Measurements from ENCODE around the gene PGLYRP1.

PGLYRP1 gene

DNA sequence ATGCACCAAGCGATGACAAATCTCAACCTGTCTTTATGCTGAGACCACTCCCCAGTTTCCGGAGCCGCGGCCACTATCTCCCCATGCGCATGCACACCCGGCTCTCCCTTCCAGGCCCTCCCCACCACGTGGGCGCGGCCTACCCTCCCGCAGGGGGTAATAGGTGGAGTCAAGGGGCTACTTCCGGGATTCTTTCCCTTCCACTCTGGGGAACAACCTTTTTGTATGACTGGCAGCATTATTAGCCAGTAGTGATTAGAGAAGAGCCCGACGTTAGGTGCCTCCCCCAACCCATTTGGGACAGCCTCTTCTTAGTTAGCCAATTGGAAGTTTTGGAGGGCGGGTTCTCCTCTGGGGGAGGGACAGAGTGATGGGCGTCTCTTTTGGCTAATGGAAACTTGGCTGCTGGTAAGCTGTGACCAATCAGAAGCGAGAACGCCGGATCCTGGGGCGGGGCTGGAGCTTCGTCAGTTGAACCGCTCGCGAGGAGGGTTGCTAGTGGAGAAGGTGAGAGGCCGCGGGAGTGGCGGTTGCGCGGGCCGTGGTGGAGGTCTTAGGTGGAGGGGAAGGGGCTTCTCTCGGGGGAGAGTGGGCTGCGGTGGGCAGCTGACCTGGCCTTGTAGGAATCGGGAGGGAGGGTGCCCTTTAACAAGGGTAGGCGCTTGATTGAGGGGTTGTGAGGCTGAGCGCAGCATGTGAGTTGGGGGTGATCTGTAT, 27.7 kb downstream of the PGLYRP1 start, which contains the start of gene CCDC61 (continued):
- TF ChIP-seq, protein P1, sequence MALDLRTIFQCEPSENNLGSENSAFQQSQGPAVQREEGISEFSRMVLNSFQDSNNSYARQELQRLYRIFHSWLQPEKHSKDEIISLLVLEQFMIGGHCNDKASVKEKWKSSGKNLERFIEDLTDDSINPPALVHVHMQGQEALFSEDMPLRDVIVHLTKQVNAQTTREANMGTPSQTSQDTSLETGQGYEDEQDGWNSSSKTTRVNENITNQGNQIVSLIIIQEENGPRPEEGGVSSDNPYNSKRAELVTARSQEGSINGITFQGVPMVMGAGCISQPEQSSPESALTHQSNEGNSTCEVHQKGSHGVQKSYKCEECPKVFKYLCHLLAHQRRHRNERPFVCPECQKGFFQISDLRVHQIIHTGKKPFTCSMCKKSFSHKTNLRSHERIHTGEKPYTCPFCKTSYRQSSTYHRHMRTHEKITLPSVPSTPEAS (tag by site-specific recombination; IDR thresholded peaks at IDR 0.05), result no peak
- TF ChIP-seq SP3 (tag by site-specific recombination; IDR thresholded peaks at IDR 0.05) (peak; percentile 99), ZNF184 (tag by site-specific recombination; IDR thresholded peaks at IDR 0.05) (no peak), HOXC10 (CRISPR knock-in tag; IDR thresholded peaks at IDR 0.05) (no peak), ZNF596 (tag by site-specific recombination; IDR thresholded peaks at IDR 0.05) (no peak), ZNF211 (tag by site-specific recombination; IDR thresholded peaks at IDR 0.05; ENCODE audit: low read depth) (no peak), ZNF426 (tag by site-specific recombination; IDR thresholded peaks at IDR 0.05) (no peak), ZNF654 (tag by site-specific recombination; IDR thresholded peaks at IDR 0.05; ENCODE audit: low read depth) (no peak), ZFHX2 (tag by site-specific recombination; conservative IDR thresholded peaks at IDR 0.05) (peak; percentile 75), ZBTB1 (tag by site-specific recombination; IDR thresholded peaks at IDR 0.05) (no peak), TRIM28 (IDR thresholded peaks at IDR 0.05; ENCODE audit: borderline replicate concordance, low read length) (no peak), ZNF292 (tag by site-specific recombination; IDR thresholded peaks at IDR 0.05; ENCODE audit: borderline replicate concordance, low read depth) (no peak), WT1 (tag by site-specific recombination; IDR thresholded peaks at IDR 0.05) (peak; percentile 50; the same call in 1 of the 2 replicates), ZNF155 (tag by site-specific recombination; IDR thresholded peaks at IDR 0.05) (no peak), ZNF394 (tag by site-specific recombination; IDR thresholded peaks at IDR 0.05; ENCODE audit: borderline replicate concordance) (0 out of 2 replicates have a peak, but pooled peaks have one; percentile 24), ZNF558 (tag by site-specific recombination; IDR thresholded peaks at IDR 0.05) (no peak), ZNF223 (tag by site-specific recombination; IDR thresholded peaks at IDR 0.05) (no peak), FEZF1 (tag by site-specific recombination; IDR thresholded peaks at IDR 0.05) (no peak), ZFP69B (tag by site-specific recombination; IDR thresholded peaks at IDR 0.05) (peak; percentile 50; the same call in 1 of the 2 replicates), RBAK (tag by site-specific recombination; IDR thresholded peaks at IDR 0.05) (peak; percentile 57; the same call in 1 of the 2 replicates), ZNF561 (tag by site-specific recombination; IDR thresholded peaks at IDR 0.05; ENCODE audit: borderline replicate concordance) (no peak), PRDM1 (tag by site-specific recombination; IDR thresholded peaks at IDR 0.05) (0 out of 2 replicates have a peak, but pooled peaks have one; percentile 44), ZNF610 (tag by site-specific recombination; IDR thresholded peaks at IDR 0.05; ENCODE audit: borderline replicate concordance) (0 out of 2 replicates have a peak, but pooled peaks have one; percentile 26), ZNF19 (tag by site-specific recombination; IDR thresholded peaks at IDR 0.05; ENCODE audit: low read depth) (no peak), ZNF169 (tag by site-specific recombination; IDR thresholded peaks at IDR 0.05) (peak; percentile 76; the same call in 1 of the 2 replicates)
- TF ChIP-seq, protein P2, sequence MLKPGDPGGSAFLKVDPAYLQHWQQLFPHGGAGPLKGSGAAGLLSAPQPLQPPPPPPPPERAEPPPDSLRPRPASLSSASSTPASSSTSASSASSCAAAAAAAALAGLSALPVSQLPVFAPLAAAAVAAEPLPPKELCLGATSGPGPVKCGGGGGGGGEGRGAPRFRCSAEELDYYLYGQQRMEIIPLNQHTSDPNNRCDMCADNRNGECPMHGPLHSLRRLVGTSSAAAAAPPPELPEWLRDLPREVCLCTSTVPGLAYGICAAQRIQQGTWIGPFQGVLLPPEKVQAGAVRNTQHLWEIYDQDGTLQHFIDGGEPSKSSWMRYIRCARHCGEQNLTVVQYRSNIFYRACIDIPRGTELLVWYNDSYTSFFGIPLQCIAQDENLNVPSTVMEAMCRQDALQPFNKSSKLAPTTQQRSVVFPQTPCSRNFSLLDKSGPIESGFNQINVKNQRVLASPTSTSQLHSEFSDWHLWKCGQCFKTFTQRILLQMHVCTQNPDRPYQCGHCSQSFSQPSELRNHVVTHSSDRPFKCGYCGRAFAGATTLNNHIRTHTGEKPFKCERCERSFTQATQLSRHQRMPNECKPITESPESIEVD (tag by site-specific recombination; IDR thresholded peaks at IDR 0.05), result no peak
- TF ChIP-seq, protein P3, sequence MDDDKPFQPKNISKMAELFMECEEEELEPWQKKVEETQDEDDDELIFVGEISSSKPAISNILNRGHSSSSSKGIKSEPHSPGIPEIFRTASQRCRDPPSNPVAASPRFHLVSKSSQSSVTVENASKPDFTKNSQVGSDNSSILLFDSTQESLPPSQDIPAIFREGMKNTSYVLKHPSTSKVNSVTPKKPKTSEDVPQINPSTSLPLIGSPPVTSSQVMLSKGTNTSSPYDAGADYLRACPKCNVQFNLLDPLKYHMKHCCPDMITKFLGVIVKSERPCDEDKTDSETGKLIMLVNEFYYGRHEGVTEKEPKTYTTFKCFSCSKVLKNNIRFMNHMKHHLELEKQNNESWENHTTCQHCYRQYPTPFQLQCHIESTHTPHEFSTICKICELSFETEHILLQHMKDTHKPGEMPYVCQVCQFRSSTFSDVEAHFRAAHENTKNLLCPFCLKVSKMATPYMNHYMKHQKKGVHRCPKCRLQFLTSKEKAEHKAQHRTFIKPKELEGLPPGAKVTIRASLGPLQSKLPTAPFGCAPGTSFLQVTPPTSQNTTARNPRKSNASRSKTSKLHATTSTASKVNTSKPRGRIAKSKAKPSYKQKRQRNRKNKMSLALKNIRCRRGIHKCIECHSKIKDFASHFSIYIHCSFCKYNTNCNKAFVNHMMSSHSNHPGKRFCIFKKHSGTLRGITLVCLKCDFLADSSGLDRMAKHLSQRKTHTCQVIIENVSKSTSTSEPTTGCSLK (tag by site-specific recombination; IDR thresholded peaks at IDR 0.05), result no peak
- TF ChIP-seq, protein P4, sequence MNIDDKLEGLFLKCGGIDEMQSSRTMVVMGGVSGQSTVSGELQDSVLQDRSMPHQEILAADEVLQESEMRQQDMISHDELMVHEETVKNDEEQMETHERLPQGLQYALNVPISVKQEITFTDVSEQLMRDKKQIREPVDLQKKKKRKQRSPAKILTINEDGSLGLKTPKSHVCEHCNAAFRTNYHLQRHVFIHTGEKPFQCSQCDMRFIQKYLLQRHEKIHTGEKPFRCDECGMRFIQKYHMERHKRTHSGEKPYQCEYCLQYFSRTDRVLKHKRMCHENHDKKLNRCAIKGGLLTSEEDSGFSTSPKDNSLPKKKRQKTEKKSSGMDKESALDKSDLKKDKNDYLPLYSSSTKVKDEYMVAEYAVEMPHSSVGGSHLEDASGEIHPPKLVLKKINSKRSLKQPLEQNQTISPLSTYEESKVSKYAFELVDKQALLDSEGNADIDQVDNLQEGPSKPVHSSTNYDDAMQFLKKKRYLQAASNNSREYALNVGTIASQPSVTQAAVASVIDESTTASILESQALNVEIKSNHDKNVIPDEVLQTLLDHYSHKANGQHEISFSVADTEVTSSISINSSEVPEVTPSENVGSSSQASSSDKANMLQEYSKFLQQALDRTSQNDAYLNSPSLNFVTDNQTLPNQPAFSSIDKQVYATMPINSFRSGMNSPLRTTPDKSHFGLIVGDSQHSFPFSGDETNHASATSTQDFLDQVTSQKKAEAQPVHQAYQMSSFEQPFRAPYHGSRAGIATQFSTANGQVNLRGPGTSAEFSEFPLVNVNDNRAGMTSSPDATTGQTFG (tag by site-specific recombination; IDR thresholded peaks at IDR 0.05; ENCODE audit: borderline replicate concordance), result no peak
- TF ChIP-seq, protein P5, sequence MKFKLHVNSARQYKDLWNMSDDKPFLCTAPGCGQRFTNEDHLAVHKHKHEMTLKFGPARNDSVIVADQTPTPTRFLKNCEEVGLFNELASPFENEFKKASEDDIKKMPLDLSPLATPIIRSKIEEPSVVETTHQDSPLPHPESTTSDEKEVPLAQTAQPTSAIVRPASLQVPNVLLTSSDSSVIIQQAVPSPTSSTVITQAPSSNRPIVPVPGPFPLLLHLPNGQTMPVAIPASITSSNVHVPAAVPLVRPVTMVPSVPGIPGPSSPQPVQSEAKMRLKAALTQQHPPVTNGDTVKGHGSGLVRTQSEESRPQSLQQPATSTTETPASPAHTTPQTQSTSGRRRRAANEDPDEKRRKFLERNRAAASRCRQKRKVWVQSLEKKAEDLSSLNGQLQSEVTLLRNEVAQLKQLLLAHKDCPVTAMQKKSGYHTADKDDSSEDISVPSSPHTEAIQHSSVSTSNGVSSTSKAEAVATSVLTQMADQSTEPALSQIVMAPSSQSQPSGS (tag by site-specific recombination; IDR thresholded peaks at IDR 0.05; ENCODE audit: low read depth), result no peak
- TF ChIP-seq, protein P6, sequence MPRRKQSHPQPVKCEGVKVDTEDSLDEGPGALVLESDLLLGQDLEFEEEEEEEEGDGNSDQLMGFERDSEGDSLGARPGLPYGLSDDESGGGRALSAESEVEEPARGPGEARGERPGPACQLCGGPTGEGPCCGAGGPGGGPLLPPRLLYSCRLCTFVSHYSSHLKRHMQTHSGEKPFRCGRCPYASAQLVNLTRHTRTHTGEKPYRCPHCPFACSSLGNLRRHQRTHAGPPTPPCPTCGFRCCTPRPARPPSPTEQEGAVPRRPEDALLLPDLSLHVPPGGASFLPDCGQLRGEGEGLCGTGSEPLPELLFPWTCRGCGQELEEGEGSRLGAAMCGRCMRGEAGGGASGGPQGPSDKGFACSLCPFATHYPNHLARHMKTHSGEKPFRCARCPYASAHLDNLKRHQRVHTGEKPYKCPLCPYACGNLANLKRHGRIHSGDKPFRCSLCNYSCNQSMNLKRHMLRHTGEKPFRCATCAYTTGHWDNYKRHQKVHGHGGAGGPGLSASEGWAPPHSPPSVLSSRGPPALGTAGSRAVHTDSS (tag by site-specific recombination; IDR thresholded peaks at IDR 0.05), result no peak

All from HEK293 (cell line).